Activated T-cell treated with anti-CD3 and anti-CD28 coated beads, Interleukin-2, amount 50 U/mL, for 4 hours (primary cell): Measurements from ENCODE around the gene SLC1A4. TPM values are rescaled to one million over a fixed set of nuclear protein-coding genes. Genes with fewer than 3 reads are reported as not detected.
A peak's percentile ranks its signal among the peaks of the same experiment; 100 is the strongest.

Experiments
- ATAC-seq, 2 donors: fragments of 200-7000 bp; cut with Tn5 transposase; one replicate each; pipeline ENCODE4 v1.10.0; 2021
- DNase-seq: peaks from one replicate; pipeline ENCODE4 v3.0.0-alpha.2; 2020
- H3K27me3 Mint-ChIP-seq: one replicate; pipeline ENCODE4 v1.8.0; 2021; ENCODE audit warnings: low read depth, mixed read lengths
- H3K36me3 Mint-ChIP-seq: one replicate; pipeline ENCODE4 v1.8.0; 2022; ENCODE audit warnings: mixed read lengths; ENCODE audit not compliant: insufficient read depth
- H3K4me1 Mint-ChIP-seq: one replicate; pipeline ENCODE4 v1.8.0; 2021; ENCODE audit warnings: low read depth, mixed read lengths
- H3K4me3 Mint-ChIP-seq: one replicate; pipeline ENCODE4 v1.8.0; 2021; ENCODE audit warnings: mild to moderate bottlenecking, moderate library complexity, mixed read lengths
- H3K9me3 Mint-ChIP-seq: one replicate; pipeline ENCODE4 v1.8.0; 2021; ENCODE audit warnings: mixed read lengths
- total RNA-seq, 3 donors: library from RNA; stranded (reverse); gene quantifications; one replicate each; pipeline ENCODE4 v1.2.1, GENCODE V29; 2021

SLC1A4 gene
- total RNA-seq, 3 donors from 2014 or later, result 6.2 to 16.7 (median 9.6) TPM

- H3K9me3 Mint-ChIP-seq, result no peaks in the 10 kb centered on the region
- ATAC-seq, result peak; percentile 16
- H3K36me3 Mint-ChIP-seq, result peaks cover 1% of the 10 kb centered on the region
- H3K4me3 Mint-ChIP-seq, result no peak overlapping the region
- H3K27me3 Mint-ChIP-seq, result no peaks in the 10 kb centered on the region
- no peak for DNase-seq
- H3K4me1 Mint-ChIP-seq, result peaks cover 45% of the 10 kb centered on the region
Observed at GRCh38 chr2:65067806-65068553, 78.8 kb downstream of the SLC1A4 start.

- H3K27me3 Mint-ChIP-seq, result no peaks in the 10 kb centered on the region
- H3K4me1 Mint-ChIP-seq, result peaks cover 36% of the 10 kb centered on the region
- ATAC-seq, result no peak
Observed at GRCh38 chr2:65069439-65069824, 80.2 kb downstream of the SLC1A4 start.

GRCh38 chr2:65070172-65070830, 81.1 kb downstream of the SLC1A4 start:
- ATAC-seq, result no peak
- Mint-ChIP-seq H3K4me1 (peaks cover 27% of the 10 kb centered on the region), H3K27me3 (no peaks in the 10 kb centered on the region), H3K36me3 (peaks cover 8% of the 10 kb centered on the region), H3K9me3 (no peaks in the 10 kb centered on the region), H3K4me3 (no peak overlapping the region)
- DNase-seq, result no peak

More at GRCh38 chr2:65069439-65069824, 80.2 kb downstream of the SLC1A4 start:
- Mint-ChIP-seq H3K4me3 (no peak overlapping the region), H3K36me3 (peaks cover 8% of the 10 kb centered on the region), H3K9me3 (no peaks in the 10 kb centered on the region)
- DNase-seq, result no peak

- H3K27me3 Mint-ChIP-seq, result no peaks in the 10 kb centered on the region
- no peak overlapping the region for H3K4me3 Mint-ChIP-seq
- H3K4me1 Mint-ChIP-seq, result peaks cover 24% of the 10 kb centered on the region
- DNase-seq, result no peak
- no peaks in the 10 kb centered on the region for H3K9me3 Mint-ChIP-seq
- H3K36me3 Mint-ChIP-seq, result peaks cover 8% of the 10 kb centered on the region
- no peak for ATAC-seq
Observed at GRCh38 chr2:65070856-65071255, 81.7 kb downstream of the SLC1A4 start.

GRCh38 chr2:65071499-65072180, 82.4 kb downstream of the SLC1A4 start:
- no peak for DNase-seq
- ATAC-seq, result no peak
- Mint-ChIP-seq H3K27me3 (no peaks in the 10 kb centered on the region), H3K36me3 (peaks cover 9% of the 10 kb centered on the region), H3K4me1 (peaks cover 24% of the 10 kb centered on the region), H3K9me3 (no peaks in the 10 kb centered on the region), H3K4me3 (no peak overlapping the region)

- H3K27me3 Mint-ChIP-seq, result no peaks in the 10 kb centered on the region
- H3K36me3 Mint-ChIP-seq, result peaks cover 9% of the 10 kb centered on the region
- no peak for DNase-seq
- no peak overlapping the region for H3K4me3 Mint-ChIP-seq
- H3K9me3 Mint-ChIP-seq, result no peaks in the 10 kb centered on the region
- H3K4me1 Mint-ChIP-seq, result peaks cover 19% of the 10 kb centered on the region
- ATAC-seq, result no peak
Observed at GRCh38 chr2:65072181-65072970, 83.2 kb downstream of the SLC1A4 start.

Other genes starting within 250 kb of the SLC1A4 start
- 1 to 10 TPM; 2.3 to 5.4 (median 2.9) TPM for gene CEP68, start 67.0 kb downstream of the SLC1A4 start, total RNA-seq
- gene RAB1A, start 140.7 kb downstream of the SLC1A4 start, total RNA-seq, result 10 to 100 TPM; 73.6 to 78.5 (median 73.6) TPM
- gene ACTR2, start 238.4 kb downstream of the SLC1A4 start, total RNA-seq, result 100 to 1,000 TPM; 238 to 263 (median 250) TPM